Right hindlimb (tissue), 1 donor: ENCODE data around the gene CASTOR2.
"Not testable (repeated sequence)": the region's sequence is repeated elsewhere in the genome, so short reads cannot be mapped to it uniquely, and the experiment has no call there.

Experiments used
- DNase-seq: peaks from one replicate; pipeline ENCODE4 v3.0.0-alpha.2; 2018

CASTOR2 gene

DNA sequence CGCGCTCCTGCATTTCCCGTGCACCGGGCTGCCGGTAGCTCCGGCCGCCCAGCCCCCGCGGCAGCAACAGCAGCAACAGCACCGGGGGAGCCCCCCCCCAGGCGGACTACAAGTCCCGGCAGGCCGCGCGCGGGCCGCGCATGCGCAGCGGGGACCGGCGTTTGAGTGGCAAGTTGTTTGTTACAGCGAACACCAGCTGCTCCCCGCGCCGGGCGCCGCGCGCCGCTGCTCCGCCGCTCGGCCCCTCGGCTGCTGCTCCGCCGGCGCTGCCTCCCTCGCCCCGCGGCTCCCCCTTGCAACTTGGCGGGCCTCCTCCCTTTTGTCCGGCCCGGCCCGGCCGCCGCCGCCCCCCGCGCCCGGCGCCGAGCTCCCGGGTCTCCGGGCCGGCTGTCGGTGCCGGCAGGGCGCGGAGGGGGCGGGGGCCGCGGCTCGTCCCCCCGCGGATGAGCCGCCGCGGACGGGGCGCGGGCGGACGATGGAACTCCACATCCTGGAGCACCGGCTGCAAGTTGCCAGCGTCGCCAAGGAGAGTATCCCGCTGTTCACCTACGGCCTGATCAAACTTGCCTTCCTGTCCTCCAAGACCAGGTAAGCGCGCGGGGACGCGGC, at the start of gene CASTOR2:
TSS of gene CASTOR2 (plus strand) at position 195 of the 609 bp plus-strand sequence. CDS start at position 476, 281 bp downstream.
- not testable (repeated sequence) for DNase-seq

DNA sequence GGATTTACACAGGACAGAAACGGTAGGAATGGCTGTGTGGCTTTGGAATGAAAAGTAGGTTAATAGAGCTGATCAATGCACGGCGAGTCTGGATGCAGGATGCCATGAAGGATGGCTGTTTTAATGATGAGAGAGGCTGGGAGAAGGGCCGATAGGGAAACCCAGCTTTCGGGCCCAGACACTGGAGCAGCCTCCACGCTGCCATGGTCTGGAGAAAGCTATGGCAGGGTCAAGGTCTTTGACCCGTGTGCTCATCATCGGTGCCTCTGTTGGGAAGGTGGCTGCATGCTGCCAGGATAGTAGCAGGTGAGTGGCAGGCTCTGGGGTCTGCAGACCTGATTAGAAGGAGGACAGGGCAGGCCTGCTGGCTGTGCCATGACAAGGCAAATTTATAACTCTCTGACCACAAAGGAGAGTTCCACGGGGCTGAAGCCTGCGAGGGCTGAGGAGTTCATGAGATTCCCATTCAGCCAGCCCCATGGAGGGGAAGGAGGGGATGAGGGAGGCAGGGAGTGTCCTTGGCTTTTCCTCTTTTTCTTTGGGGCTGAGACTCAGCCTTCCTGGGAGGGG, 42.1 kb upstream of the CASTOR2 start:
- DNase-seq: not testable (repeated sequence)

DNA sequence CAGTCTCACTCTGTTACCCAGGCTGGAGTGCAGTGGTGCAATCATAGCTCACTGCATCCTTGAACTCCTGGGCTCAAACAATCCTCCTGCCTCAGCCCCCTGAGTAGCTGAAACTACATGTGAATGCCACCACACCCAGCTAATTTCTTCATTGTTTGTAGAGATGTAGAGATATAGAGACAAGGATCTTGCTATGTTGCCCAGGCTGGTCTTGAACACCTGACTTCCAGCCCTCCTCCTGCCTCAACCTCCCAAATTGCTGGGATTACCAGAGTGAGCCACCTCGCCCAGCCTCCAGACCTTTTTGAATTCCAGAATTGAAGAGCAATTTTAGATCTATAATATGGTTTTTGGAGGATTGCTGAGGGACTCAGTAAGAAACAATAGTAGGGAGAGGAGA, 40.9 kb upstream of the CASTOR2 start:
- DNase-seq: not testable (repeated sequence)

DNA sequence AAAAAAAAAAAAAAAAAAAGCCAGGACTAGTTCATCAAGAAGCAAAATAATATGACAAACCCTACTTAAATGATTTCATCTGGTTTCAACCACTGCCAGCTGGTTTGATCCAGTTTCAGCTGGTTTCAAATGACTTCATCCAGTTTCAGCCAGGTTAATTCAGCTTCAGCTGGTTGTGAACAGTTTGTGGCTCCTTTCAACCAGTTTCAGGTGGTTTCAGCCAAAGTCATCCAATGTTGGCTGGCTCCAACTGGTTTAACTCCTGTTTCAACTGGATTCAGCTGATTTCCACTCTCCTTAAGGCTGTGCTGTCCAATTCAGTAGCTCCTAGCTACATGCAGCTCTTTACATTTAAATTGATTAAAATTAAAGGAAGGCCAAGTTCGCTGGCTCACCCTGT, 37.5 kb upstream of the CASTOR2 start:
- DNase-seq: not testable (repeated sequence)

DNA sequence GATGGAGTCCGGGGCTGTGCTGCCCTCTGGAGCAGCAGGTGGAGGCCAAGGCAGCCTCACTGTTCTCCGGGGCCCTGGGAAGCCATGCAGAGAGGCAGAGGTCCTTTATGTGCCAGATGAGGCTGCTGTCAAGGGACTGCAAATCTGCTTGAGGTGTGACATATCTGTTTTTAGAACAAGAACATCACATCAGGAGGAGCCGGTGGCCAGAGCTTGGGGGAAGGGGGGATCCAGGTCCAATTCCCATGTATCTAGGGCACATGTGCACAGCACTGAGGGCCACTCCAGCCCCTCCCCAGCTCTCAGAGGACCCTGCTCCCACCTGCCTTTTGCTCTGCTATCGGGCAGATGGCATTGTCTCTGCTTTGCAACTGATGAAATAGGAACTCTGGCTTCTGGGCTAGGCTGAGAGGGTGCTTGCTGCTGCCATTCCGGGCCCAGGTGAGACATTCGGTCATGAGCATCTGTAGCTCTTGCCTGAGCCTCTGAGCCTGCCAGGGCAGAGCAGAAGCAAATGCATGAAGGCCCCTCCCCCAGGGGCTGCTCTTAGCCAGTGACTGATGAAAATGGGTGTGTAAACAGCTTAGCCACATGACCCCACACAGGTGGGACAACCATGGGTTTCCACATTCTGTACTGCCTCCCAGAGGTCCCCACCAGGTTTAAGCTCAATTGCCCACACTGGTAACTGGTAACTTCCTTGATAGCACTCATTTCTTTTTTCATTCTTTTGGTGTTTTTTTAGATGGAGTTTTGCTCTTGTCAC, 32.8 kb upstream of the CASTOR2 start:
- DNase-seq: not testable (repeated sequence)

DNA sequence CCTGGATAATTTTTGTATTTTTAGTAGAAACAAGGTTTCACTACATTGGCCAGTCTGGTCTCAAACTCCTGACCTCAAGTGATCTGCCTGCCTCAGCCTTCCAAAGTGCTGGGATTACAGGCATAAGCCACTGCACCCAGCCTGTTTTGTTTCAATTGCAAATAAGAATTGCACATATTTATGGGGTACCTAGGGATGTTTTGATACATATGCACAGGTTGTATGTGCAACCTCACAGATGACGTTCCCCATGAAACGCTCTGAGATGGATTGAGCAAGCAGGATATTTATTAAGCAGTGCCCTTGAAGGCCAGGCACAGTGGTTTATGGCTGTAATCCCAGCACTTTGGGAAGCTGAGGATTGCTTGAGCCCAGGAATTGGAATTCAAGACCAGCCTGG, 25.1 kb upstream of the CASTOR2 start:
- not testable (repeated sequence) for DNase-seq

DNA sequence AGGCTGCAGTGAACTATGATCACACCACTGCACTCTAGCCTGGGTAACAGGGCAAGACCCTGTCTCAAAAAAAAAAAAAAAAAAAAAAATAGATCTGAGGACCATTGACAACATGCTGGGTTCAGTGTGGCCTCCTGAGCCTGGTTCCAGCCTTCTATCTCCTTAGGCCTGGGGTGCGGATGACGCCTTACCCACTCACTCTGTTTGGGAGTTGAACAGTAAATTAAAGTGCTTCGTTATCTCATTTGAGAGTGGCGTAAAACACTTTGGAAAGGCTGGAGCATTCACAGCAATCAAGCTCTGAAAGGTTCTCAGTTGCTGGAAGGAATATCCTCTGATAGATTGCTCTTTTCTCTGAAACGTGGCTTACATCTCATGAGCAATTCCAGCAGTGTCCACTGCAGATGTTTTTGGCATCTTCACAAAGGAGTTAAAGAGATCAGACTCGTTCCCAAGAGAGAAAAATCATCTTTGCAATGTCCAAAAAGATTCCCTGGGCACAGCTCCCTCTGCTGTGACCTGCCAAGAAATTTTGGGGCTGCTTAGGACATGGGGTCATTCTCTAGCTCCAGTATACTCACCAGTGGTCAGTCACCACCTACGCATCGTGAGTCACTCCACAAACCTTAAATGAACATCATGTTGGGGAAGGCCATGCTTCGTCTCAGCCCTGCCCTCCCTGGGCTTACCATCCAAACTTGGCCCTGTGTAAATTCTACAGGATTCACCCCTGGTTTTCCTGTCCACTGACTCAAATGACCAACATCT, 23.0 kb upstream of the CASTOR2 start:
- not testable (repeated sequence) for DNase-seq

DNA sequence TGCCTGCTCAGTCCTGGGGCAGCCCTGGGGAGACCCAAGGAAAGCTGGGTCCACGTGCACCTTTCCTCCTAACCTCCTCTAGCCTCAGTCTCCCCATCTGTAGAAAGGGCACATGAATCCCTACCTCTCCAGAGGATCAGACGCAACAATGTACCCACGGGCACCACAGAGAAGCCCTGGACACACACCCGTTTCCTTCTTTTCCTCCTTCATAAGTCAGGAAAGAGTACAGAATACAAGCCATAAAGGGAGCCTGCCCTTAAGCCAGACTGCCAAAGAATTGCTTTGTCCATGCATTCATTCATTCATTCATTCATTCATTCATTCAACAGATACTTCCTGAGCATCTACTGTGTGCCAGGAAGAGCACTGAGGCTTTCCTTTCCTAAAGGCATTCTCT, 20.6 kb upstream of the CASTOR2 start:
- not testable (repeated sequence) for DNase-seq

DNA sequence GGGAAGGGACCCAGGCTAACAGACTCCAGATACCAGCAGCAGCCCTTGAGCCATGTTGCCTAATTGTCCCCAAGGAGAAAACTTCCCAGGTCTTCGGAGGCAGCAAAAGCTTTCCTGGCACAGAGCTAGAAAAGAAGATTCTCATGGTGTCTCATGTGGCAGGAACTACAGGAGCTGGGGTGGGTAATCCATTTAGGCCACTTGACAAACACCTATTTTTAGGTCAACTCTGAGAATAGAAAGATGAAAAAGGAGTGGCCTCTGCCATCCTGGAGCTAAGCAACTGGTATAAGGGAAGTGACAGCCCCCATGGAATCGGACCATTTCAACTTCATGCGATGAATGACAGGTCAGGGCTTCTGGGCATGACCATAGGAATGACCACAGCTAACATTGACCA, 16.8 kb upstream of the CASTOR2 start:
- DNase-seq: not testable (repeated sequence)

DNA sequence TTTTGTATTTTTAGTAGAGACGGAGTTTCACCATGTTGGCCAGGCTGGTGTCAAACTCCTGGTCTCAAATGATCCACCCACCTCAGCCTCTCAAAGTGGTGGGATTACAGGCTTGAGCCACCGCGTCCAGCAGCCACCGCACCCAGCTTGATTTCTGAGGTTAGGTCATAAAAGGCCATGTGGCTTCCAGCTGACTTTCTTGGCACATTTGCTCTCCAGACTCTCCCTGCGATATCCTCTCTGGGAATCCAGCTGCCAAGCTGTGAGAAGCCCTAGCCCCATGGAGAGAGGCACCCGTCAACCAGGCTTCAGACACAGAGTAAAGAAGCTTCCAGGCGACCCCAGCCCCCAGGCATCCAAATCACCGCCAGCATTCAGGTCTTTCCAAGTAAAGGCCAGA, 10.7 kb upstream of the CASTOR2 start:
- not testable (repeated sequence) for DNase-seq

DNA sequence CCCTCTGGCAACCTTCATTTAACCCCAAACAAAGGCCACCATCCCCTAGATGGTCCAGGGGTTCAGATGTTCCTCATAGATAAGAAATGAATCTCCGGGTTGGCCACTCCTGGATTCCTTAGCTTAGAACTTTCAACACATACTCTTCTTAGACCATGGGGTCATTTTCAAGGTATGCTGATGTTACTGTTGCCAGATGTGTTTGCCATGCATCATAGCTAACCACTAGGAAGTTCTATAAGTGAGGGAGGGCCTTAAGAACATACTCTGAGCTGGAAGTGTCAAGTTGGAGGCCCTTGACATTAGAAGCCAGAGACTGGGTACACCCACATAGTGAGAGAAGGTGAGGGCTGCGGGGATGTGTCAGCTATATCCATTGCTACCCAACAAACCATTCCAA, 6.2 kb upstream of the CASTOR2 start:
- not testable (repeated sequence) for DNase-seq

DNA sequence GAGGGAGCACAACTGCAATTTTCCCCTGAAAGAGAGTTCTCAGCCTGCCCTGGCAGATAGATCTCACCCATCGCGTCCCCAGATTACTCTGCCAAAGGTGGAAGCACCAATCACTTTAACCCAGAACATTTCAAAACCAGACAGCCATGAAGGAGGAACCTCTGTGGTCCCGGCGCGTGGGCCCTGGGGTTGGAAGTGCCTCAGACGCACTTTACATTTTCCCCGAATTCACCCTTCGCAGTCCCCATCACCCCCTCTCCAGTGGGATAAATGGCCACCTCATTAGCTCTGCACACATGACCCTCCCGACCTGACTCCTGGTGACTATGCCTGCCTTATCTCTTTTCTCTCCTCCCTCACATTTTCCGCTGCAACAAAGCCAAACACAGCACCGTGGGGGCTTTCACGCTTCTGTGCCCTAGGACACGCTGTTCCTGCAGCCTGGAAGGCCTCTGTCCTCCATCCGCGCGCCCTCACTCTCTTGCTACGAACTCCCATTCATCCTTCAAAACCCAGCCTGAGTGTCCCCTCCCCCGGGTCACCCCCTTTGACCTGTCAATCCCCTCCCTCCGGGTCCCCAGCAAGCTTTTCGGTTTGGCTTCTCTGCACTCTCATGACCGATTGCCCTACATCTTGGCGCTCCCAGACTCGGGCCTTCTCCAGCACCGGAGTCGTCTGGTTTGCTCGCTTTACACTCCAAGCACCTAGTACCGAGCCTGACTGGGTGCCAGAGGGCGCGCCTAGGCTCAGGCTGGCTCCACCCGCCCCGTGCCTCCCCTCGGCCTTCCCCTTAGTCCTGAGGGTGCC, 598 bp upstream of the CASTOR2 start:
- not testable (repeated sequence) for DNase-seq

DNA sequence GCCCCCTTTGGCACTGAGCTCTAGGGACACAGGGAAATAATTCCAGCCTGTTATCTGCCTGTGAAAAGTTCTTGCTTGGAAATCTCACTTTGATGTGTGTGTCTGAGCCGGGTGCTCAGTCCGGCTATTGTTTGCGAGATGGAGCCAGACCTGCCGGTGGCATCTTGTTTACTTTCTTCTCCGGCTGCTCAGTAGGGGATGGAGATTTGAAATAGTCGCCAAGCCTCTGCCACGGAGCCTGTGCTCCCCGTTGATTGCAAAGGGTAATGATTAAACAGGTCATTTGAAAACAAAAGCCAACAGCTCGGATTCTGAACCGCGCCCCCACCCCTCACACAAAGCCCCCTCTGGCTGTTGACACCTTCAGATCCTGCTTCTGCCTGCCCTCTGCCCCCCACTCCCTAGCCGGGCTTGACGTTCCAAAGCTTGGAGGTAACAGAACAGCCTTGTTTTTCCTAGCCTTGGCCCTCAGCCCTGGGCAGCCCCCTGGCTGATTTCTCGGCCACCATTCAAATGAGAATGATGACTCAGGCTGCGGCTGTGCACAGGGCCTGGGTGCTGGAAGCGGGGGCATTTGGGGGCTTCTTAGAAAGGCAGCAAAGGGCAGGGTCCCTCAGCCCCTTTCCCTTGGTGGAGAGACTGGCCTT, 1.8 kb downstream of the CASTOR2 start:
- not testable (repeated sequence) for DNase-seq

DNA sequence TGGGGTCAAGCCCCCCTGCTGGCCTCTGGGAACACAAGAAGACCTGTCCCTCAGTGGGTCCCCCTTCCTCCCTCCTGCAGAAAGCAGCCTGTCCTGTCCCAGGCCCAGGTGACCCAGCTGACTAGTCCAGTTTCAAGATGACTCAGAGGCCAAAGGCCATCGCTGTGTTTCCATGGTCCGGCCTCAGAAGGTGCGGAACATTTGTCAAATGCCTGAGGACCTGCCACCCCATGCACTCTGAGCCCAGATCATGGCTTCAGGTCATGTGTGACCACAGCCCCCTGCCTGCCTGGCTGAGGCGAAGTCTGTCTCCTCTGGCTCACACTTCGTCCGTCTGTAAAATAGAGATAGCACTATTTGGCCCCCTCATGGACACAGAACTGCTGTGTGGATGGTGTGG, 2.4 kb downstream of the CASTOR2 start:
- not testable (repeated sequence) for DNase-seq

DNA sequence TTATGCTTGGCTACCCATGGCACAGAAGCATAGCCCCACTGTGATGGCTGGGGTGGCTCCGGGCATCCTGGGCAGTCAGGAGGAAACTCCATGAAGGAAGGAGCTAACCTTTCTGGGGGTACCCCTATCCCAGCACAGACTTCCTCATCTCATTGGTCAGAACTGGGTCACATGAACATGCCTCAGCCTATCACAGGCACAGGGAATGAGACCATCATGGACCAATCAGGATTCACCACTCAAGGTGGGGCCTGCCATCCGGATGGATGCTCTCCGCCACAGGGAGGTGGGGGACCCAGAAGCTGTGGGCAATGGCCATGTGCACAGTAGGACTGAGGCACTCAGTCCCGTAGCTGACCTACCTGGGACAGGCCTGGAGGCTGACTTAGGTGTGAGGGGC, 6.9 kb downstream of the CASTOR2 start:
- not testable (repeated sequence) for DNase-seq

DNA sequence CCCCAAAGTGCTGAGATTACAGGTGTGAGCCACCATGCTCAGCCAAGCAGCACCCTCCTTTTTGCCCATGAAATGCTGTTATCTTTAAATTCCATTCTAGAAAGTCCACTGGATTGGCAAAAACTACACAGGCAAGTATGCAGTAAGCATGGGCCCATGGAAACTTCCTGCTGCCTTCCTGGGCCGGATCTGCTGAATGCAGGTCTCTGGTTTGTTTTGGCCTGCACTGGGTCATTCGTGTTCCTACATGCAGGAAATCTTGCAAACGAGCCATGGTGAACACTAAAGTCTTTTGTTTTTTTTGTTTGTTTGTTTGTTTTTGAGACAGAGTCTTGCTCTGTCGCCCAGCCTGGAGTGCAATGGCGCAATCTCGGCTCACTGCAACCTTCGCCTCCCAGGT, 7.9 kb downstream of the CASTOR2 start:
- DNase-seq: not testable (repeated sequence)

DNA sequence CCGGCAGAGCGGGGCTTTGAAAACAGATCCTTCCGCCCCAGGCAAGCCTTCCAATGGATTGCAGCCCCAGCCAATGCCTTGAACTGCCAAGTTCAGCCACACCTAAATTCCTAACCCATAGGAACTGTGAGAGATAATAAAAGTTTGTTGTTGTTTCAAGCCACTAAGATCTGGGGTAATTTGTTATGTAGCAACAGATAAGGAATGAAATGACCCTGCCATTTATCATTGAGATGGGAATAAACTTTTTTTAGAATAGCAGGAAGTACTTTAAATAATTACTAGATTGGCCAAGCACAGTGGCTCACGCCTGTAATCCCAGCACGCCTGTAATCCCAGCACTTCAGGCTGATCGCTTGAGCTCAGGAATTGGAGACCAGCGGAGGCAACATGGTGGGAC, 11.5 kb downstream of the CASTOR2 start:
- not testable (repeated sequence) for DNase-seq

DNA sequence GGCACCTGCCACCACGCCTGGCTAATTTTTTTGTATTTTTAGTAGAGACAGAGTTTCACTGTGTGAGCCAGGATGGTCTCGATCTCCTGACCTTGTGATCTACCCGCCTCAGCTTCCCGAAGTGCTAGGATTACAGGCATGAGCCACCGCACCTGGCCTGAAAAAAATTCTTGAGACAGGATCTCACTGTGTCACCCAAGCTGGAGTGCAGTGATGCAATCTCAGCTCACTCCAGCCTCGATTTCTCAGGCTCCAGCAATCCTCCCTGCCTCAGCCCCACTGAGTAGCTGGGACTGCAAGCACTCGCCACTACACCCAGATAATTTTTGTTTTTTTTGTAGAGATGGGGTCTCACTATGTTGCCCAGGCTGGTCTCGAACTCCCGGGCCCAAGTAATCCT, 13.0 kb downstream of the CASTOR2 start:
- DNase-seq: not testable (repeated sequence)

DNA sequence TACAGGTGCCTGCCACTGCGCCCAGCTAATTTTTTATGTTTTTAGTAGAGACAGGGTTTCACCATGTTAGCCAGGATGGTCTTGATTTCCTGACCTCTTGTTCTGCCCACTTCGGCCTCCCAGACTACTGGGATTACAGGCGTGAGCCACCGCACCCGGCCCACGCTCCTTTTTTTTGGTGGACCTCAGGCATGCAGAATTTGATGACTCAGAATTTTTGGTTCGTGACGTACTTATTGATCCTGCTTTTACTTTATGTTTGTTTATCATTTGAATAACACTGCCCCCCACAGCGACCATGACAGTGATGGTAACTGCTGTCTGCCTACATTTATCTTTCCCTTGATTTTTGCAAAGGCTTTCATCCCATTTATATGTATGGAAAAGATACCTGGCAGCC, 23.9 kb downstream of the CASTOR2 start:
- not testable (repeated sequence) for DNase-seq

DNA sequence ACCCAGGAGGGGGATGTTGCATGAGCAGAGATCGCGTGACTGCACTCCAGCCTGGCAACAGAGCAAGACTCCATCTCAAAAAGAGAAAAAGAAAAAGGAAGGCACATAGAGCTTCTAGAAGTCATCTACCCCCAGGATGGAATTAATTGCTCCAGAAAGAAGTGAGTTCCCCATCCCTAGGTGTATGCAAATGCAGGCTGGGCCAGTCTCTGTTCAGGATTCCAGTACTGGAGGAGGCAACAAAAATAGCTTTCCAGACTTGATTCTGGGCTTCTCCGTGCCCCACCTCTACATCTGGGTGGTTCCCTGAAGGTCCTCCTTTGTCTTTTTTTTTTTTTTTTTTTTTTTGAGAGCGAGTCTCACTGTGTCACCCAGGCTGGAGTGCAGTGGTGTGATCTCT, 28.6 kb downstream of the CASTOR2 start:
- DNase-seq: no peak

DNA sequence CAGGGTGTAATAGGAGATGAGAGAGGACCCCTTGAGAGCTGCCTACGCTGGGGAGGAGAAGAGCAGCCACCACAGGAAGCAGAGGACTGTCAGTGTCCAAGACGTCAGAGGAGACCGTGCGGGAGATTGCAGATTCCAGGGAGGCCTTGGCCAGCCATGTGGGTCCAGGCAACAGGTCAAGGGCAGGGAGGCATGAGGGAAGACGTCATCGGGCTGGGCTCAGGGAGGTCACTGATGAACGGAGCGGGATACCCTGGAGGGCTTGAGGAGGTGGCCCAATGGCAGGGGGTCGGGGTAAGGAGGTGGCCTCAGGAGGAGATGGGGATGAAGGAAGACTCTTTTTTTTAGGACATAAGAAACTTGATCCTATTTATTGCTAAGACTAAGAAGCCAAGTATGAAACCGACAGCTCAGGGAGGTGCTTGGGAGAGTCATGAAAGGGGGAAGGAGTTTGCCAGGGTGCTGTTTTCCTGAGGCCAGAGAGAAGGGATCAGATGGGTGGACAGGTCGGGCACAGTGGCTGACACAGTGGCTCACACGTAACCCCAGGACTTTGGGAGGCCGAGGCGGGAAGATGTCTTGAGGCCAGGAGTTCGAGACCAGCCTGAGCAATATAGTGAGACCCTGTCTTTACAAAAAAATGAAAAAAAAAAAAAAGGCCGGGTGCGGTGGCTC, 30.5 kb downstream of the CASTOR2 start:
- not testable (repeated sequence) for DNase-seq
